Glutamatergic neuron (in vitro differentiated cells): ENCODE data around the gene SPRED1. TPM values are rescaled to one million over a fixed set of nuclear protein-coding genes. Genes with fewer than 3 reads are reported as not detected.

ENCODE experiments used
- DNase-seq: peaks from one replicate; pipeline ENCODE4 v3.0.0; 2022
- H3K27ac Mint-ChIP-seq: one replicate; pipeline ENCODE4 v1.8.0; 2020; ENCODE audit warnings: mild to moderate bottlenecking, mixed read lengths, inconsistent platforms; ENCODE audit not compliant: unreplicated experiment
- H3K27me3 Mint-ChIP-seq: one replicate; pipeline ENCODE4 v1.8.0; 2020; ENCODE audit warnings: mild to moderate bottlenecking, moderate library complexity, mixed read lengths, inconsistent platforms; ENCODE audit not compliant: unreplicated experiment
- H3K36me3 Mint-ChIP-seq: one replicate; pipeline ENCODE4 v1.8.0; 2020; ENCODE audit warnings: mild to moderate bottlenecking, mixed read lengths, inconsistent platforms; ENCODE audit not compliant: unreplicated experiment
- H3K4me1 Mint-ChIP-seq: one replicate; pipeline ENCODE4 v1.8.0; 2020; ENCODE audit warnings: mild to moderate bottlenecking, low read depth, mixed read lengths, inconsistent platforms; ENCODE audit not compliant: unreplicated experiment
- H3K4me3 Mint-ChIP-seq: one replicate; pipeline ENCODE4 v1.8.0; 2020; ENCODE audit warnings: mild to moderate bottlenecking, mixed read lengths, inconsistent platforms; ENCODE audit not compliant: unreplicated experiment
- H3K9me3 Mint-ChIP-seq: one replicate; pipeline ENCODE4 v1.8.0; 2020; ENCODE audit warnings: mild to moderate bottlenecking, moderate library complexity, mixed read lengths, inconsistent platforms; ENCODE audit not compliant: unreplicated experiment
- total RNA-seq: library from RNA; stranded (reverse); fragmentation: NEBNext Ultra II Directional; extraction: Animal tissue kit (Norgen Biotek cat#: 25700); gene quantifications from one replicate; pipeline ENCODE4 v1.2.1, GENCODE V29; 2021; ENCODE audit not compliant: unreplicated experiment
- TF ChIP-seq, protein P1 (sequence below): fragments of 200-600 bp; sonication (generic); IDR thresholded peaks from one replicate; pipeline ENCODE4 v1.5.0; 2021; ENCODE audit not compliant: partially characterized antibody, unreplicated experiment

Gene SPRED1
- total RNA-seq, 1 donor from 2014 or later = 2.4 TPM

DNA sequence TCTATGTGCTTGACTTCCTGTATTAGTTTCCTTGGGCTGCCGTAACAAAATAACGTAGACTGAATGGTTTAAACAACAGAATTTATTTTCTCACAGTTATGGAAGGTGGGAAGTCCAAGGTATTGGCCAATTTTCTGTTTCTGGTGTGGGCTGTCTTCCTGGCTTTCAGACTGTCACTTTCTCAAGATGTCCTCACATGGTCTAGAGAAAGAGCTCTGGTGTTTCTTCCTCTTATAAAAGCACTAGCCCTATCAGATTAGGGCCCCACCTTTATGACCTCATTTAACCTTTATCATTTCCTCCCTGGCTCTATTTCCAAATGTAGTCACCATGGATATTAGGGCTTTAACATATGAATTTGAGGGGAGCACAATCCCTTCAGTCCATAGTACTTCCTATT is 54.6 kb downstream of the SPRED1 start:
- Mint-ChIP-seq H3K36me3 (no peaks in the 10 kb centered on the region), H3K4me1 (peaks cover 4% of the 10 kb centered on the region), H3K4me3 (no peak overlapping the region), H3K27me3 (no peaks in the 10 kb centered on the region), H3K27ac (no peak overlapping the region), H3K9me3 (no peaks in the 10 kb centered on the region)
- DNase-seq = no peak
- TF ChIP-seq, protein P1, sequence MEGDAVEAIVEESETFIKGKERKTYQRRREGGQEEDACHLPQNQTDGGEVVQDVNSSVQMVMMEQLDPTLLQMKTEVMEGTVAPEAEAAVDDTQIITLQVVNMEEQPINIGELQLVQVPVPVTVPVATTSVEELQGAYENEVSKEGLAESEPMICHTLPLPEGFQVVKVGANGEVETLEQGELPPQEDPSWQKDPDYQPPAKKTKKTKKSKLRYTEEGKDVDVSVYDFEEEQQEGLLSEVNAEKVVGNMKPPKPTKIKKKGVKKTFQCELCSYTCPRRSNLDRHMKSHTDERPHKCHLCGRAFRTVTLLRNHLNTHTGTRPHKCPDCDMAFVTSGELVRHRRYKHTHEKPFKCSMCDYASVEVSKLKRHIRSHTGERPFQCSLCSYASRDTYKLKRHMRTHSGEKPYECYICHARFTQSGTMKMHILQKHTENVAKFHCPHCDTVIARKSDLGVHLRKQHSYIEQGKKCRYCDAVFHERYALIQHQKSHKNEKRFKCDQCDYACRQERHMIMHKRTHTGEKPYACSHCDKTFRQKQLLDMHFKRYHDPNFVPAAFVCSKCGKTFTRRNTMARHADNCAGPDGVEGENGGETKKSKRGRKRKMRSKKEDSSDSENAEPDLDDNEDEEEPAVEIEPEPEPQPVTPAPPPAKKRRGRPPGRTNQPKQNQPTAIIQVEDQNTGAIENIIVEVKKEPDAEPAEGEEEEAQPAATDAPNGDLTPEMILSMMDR = no peak

DNA sequence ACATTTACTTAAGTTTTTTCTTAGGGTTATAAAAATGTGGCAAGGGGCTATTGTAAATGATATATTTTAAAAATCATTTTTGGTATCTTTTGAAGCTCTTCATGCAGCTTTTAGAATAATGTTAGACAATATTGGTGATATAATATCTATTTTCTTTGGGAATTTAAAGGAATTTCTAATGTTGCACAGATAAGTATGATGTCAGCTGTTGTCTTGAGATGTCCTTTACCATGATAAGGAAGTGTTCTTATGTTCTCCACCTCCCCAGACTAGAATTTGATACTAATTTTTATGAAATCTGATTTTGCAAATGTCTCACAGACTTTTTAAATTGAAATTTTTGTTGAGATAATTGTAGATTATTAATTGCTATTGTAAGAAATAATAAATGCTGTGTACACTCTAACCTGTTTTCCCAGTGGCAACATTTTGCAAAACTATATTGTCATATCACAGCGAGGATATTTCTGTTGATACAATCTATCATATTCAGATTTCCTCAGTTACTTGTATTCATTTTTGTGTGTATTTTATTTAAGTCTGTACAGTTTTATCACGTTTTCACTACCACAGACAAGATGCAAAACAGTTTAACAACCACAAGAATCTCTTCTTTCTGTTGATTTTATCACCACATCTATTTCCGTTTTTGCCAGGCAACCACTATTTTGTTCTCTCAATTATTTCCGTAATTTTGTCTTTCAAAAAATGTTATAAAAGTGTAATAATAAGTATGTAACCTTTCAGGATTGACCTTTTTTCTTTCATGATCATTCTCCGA is 55.4 kb downstream of the SPRED1 start:
- TF ChIP-seq, protein P1 = no peak
- H3K4me1 Mint-ChIP-seq = no peaks in the 10 kb centered on the region

DNA sequence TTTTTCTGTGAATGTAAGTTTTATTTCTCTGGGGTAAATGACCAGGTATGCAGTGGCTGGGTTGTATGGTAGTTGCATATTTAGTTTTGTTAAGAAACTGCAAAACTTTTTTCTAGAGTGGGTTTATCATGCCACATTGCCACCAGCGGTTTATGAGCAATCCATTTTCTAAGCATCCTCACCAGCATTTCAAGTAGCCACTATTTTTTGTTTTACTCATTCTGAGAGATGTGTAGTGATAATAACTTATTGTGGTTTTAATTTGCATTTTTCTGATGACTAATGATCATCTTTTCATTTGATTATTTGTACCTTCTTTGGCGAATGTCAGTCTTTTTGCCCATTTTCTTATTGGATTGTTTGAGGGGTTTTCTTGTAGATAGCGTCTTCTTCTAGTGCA is 56.2 kb downstream of the SPRED1 start:
- no peak for DNase-seq
- H3K4me3 Mint-ChIP-seq = no peak overlapping the region
- no peaks in the 10 kb centered on the region for H3K27me3 Mint-ChIP-seq
- H3K27ac Mint-ChIP-seq = no peak overlapping the region
- TF ChIP-seq, protein P1 = no peak
- H3K9me3 Mint-ChIP-seq = no peaks in the 10 kb centered on the region
- no peaks in the 10 kb centered on the region for H3K4me1 Mint-ChIP-seq
- no peaks in the 10 kb centered on the region for H3K36me3 Mint-ChIP-seq

More for the DNA sequence above, 55.4 kb downstream of the SPRED1 start:
- Mint-ChIP-seq H3K36me3 (no peaks in the 10 kb centered on the region), H3K27ac (no peak overlapping the region), H3K4me3 (no peak overlapping the region), H3K27me3 (no peaks in the 10 kb centered on the region), H3K9me3 (no peaks in the 10 kb centered on the region)
- no peak for DNase-seq

DNA sequence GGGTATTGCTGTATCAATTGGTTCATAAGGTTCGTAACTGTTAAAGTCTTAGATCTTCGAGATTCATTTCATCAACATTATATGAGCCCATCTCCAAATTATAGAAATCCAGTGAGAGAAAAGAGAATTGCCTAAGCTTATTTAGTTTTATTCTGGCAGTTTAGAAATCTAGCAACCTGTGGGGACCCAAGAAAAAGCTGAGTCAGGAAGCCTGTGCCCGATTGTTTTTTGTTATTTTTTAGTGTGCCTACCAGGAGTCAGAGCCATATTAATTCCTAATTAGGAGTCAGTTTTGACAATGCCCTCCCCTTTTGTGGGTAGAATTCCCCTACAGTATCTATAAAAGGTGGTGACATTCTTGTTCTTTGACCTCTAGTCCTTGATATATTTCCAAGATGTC is 59.6 kb downstream of the SPRED1 start:
- no peak overlapping the region for H3K27ac Mint-ChIP-seq
- H3K4me3 Mint-ChIP-seq = no peak overlapping the region
- H3K36me3 Mint-ChIP-seq = no peaks in the 10 kb centered on the region
- H3K9me3 Mint-ChIP-seq = no peaks in the 10 kb centered on the region
- DNase-seq = no peak
- TF ChIP-seq, protein P1 = no peak
- no peaks in the 10 kb centered on the region for H3K27me3 Mint-ChIP-seq
- H3K4me1 Mint-ChIP-seq = no peaks in the 10 kb centered on the region

DNA sequence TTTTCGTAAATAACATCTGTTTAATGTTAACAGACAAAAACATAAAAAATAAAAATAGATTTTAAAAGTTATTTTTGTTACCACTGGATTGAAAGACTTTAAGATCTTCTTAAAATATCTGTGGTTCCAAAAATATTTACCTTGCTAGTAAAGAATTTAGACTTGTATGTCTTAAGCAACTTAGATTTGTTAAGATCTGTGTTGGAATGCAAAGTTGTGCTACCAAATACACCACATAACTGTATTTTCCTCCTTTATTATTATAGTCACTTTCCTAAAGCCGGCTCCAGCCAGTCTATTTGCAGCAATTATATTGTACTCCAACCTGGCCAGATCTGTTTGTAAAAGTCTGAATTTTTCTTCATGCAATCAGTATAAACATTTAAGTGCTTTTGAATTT is 63.7 kb downstream of the SPRED1 start:
- no peaks in the 10 kb centered on the region for H3K4me1 Mint-ChIP-seq

More for the DNA sequence above, 63.7 kb downstream of the SPRED1 start:
- no peaks in the 10 kb centered on the region for H3K9me3 Mint-ChIP-seq
- no peak for DNase-seq
- no peak overlapping the region for H3K27ac Mint-ChIP-seq
- H3K27me3 Mint-ChIP-seq = no peaks in the 10 kb centered on the region
- no peaks in the 10 kb centered on the region for H3K36me3 Mint-ChIP-seq
- TF ChIP-seq, protein P1 = no peak
- no peak overlapping the region for H3K4me3 Mint-ChIP-seq
